ENCODE measurements around the gene SH3D21.

Gene SH3D21

GRCh38 chr1:36359383-36359782 is 53.2 kb downstream of the SH3D21 start:
- DNase-seq (ENCODE audit: low read depth) = no peak

DNA sequence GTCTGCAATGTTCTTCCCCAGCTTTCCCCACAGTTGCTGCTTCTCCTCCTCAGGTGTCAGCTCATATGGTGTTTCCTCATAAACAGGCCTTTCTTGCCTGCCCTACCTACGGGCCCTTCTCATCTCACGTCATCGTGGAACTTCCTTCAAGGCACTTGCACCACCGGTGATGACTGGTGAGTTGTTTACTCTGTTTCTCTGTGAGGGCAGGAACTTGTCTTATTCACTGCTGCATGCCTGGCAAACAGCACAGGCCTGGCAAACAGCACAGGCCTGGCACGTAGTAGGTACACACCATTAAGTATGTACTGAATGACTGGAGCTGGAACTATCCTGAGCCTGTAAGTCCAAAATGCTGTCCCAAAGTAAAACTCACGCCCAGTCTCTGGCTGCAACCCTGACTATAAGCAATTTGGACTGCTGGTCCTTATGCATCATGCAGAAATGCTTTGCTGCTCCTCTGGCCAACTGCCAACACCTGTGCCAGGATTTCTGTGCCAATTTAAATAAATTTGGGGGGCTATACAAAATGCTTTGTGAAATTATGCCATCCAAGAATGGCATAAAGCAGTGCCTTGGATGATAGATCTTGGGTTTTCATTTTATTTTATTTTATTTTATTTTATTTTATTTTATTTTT is 53.9 kb downstream of the SH3D21 start:
- DNase-seq (ENCODE audit: low read depth) = peak; percentile 56

DNA sequence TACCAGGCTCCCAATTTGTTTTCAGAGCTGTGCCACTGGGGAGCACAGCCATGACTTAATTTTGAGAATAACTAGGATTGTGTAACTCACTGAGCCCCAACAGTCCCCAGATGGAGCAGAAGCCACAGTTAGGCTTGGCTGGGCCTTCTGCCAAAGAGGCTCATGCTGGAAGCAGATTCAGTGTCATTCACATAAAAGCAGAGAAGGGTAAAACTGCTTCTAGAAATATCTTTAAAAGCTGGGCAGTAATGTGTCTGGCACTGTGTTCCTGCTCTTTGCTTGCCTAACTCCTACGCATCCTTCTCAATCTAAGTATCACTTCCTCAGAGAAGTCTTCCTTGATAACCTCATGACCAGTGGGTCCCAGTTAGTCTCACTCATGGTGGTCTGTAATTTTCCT is 59.2 kb downstream of the SH3D21 start:
- DNase-seq (ENCODE audit: low read depth) = peak; percentile 83

- peak; percentile 48 for DNase-seq (ENCODE audit: low read depth)
These were observed 60.0 kb downstream of the SH3D21 start for GRCh38 chr1:36366091-36366661.

- no peak for DNase-seq (ENCODE audit: low read depth)
These were observed 60.9 kb downstream of the SH3D21 start for GRCh38 chr1:36367066-36367465.

DNA sequence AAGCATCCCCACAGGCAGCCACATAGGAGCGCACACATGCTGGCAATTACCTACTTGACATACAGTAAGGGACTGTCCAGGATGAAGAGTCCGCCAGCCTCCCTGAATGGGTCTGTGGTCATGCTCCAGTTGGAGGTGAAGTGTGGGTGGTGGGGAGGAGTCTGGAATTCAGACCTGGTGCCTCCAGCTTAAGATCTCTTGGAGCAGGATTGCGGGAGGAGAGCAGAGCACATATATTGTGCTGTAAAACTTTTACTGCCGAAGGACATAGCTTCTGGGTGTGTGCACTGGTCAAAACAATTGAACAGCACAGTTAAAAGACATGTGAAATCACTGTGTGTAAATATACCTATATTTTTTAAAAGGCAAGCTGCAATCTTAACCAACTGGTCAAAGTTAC is 61.6 kb downstream of the SH3D21 start:
- no peak for DNase-seq (ENCODE audit: low read depth)

- peak; percentile 51 for DNase-seq (ENCODE audit: low read depth)
These were observed 63.1 kb downstream of the SH3D21 start for GRCh38 chr1:36369061-36369861.
